GM18505 (cell line): ENCODE data around the gene CELF4.

Experiments
- ATAC-seq: cut with Tn5 transposase; IDR thresholded peaks from one replicate; pipeline ENCODE4 v1.9.1; 2021; ENCODE audit not compliant: unreplicated experiment
- POLR2A ChIP-seq: IDR thresholded peaks from 4 replicates; pipeline ENCODE4 v1.6.1; 2011; ENCODE audit warnings: borderline replicate concordance; ENCODE audit not compliant: insufficient read depth, insufficient read length; ENCODE audit errors: extremely low read depth

CELF4 gene

GRCh38 chr18:37550118-37550875 is 15.3 kb downstream of the CELF4 start:
- no peak for ATAC-seq
- no peak for TF ChIP-seq POLR2A

GRCh38 chr18:37548679-37549289 is 16.8 kb downstream of the CELF4 start:
- ATAC-seq = no peak
- no peak for TF ChIP-seq POLR2A

GRCh38 chr18:37547196-37547827 is 18.3 kb downstream of the CELF4 start:
- ATAC-seq = no peak
- TF ChIP-seq POLR2A = no peak

- no peak for TF ChIP-seq POLR2A
- no peak for ATAC-seq
These were observed 18.9 kb downstream of the CELF4 start for GRCh38 chr18:37546651-37547050.

- no peak for ATAC-seq
- TF ChIP-seq POLR2A = no peak
These were observed 19.4 kb downstream of the CELF4 start for GRCh38 chr18:37546272-37546537.

- ATAC-seq = no peak
- no peak for TF ChIP-seq POLR2A
These were observed 19.9 kb downstream of the CELF4 start for GRCh38 chr18:37545461-37546271.

- ATAC-seq = no peak
- TF ChIP-seq POLR2A = no peak
These were observed 20.9 kb downstream of the CELF4 start for GRCh38 chr18:37544713-37545112.

- TF ChIP-seq POLR2A = no peak
- ATAC-seq = no peak
These were observed 21.4 kb downstream of the CELF4 start for GRCh38 chr18:37544217-37544616.

- ATAC-seq = no peak
- TF ChIP-seq POLR2A = no peak
These were observed 22.3 kb downstream of the CELF4 start for GRCh38 chr18:37543321-37543720.

GRCh38 chr18:37541517-37541916 is 24.1 kb downstream of the CELF4 start:
- TF ChIP-seq POLR2A = no peak
- no peak for ATAC-seq

- ATAC-seq = no peak
- no peak for TF ChIP-seq POLR2A
These were observed 25.0 kb downstream of the CELF4 start for GRCh38 chr18:37540424-37541138.

- no peak for TF ChIP-seq POLR2A
- ATAC-seq = no peak
These were observed 26.4 kb downstream of the CELF4 start for GRCh38 chr18:37539236-37539635.
